GM19463 (cell line): Measurements from ENCODE around the gene RAI1.

Source experiments
- ATAC-seq: cut with Tn5 transposase; IDR thresholded peaks from one replicate; pipeline ENCODE4 v1.9.1; 2021; ENCODE audit warnings: mild to moderate bottlenecking, moderate library complexity; ENCODE audit not compliant: unreplicated experiment

Gene RAI1

GRCh38 chr17:17728550-17729251, 47.4 kb downstream of the RAI1 start:
- no peak for ATAC-seq

- peak; percentile 65 for ATAC-seq
Observed at GRCh38 chr17:17729620-17730249, 48.5 kb downstream of the RAI1 start.

GRCh38 chr17:17730250-17730935, 49.1 kb downstream of the RAI1 start:
- ATAC-seq: no peak

- no peak for ATAC-seq
Observed at GRCh38 chr17:17732444-17732843, 51.2 kb downstream of the RAI1 start.

- ATAC-seq: no peak
Observed at GRCh38 chr17:17732892-17733670, 51.8 kb downstream of the RAI1 start.

GRCh38 chr17:17736205-17737183, 55.2 kb downstream of the RAI1 start:
- ATAC-seq: no peak

GRCh38 chr17:17737961-17738894, 57.0 kb downstream of the RAI1 start:
- ATAC-seq: no peak

GRCh38 chr17:17738901-17739300, 57.6 kb downstream of the RAI1 start:
- ATAC-seq: no peak

GRCh38 chr17:17739388-17740066, 58.3 kb downstream of the RAI1 start:
- ATAC-seq: no peak

GRCh38 chr17:17740615-17741348, 59.5 kb downstream of the RAI1 start:
- no peak for ATAC-seq

GRCh38 chr17:17741349-17742023, 60.2 kb downstream of the RAI1 start:
- no peak for ATAC-seq

GRCh38 chr17:17742133-17742621, 60.9 kb downstream of the RAI1 start:
- ATAC-seq: no peak

- ATAC-seq: no peak
Observed at GRCh38 chr17:17742688-17743390, 61.6 kb downstream of the RAI1 start.

GRCh38 chr17:17743391-17744112, 62.3 kb downstream of the RAI1 start:
- ATAC-seq: no peak

- ATAC-seq: no peak
Observed at GRCh38 chr17:17744116-17744515, 62.9 kb downstream of the RAI1 start.
